Suppressor macrophage treated with lipopolysaccharide for 1 hour (primary cell): ENCODE measurements around the gene RXRG.
A peak's percentile ranks its signal among the peaks of the same experiment; 100 is the strongest.
"Not testable (repeated sequence)": the region's sequence is repeated elsewhere in the genome, so short reads cannot be mapped to it uniquely, and the experiment has no call there.

ENCODE experiments used
- DNase-seq, 3 donors: peaks; one replicate each; pipeline ENCODE4 v3.0.0-alpha.2; 2020 to 2022

Gene RXRG

GRCh38 chr1:165444897-165445370 is at the start of gene RXRG:
Gene RXRG (minus strand): TSS chr1:165445126. CDS start chr1:165444893, 233 bp downstream.
- peak in 2 of 3 donors; percentile 20 for DNase-seq

- no peak for DNase-seq
These were observed 48.0 kb upstream of the RXRG start for GRCh38 chr1:165492845-165493373.

GRCh38 chr1:165490175-165490574 is 45.2 kb upstream of the RXRG start:
- DNase-seq, result no peak

- DNase-seq, result no peak
These were observed 43.0 kb upstream of the RXRG start for GRCh38 chr1:165487921-165488320.

GRCh38 chr1:165486663-165487062 is 41.7 kb upstream of the RXRG start:
- DNase-seq, result no peak

GRCh38 chr1:165485716-165486115 is 40.8 kb upstream of the RXRG start:
- no peak for DNase-seq

- DNase-seq, result no peak
These were observed 39.6 kb upstream of the RXRG start for GRCh38 chr1:165484532-165484931.

GRCh38 chr1:165483412-165483811 is 38.5 kb upstream of the RXRG start:
- no peak for DNase-seq

GRCh38 chr1:165481820-165482532 is 37.0 kb upstream of the RXRG start:
- DNase-seq, result peak; percentile 79 to 86 (median 81)

- no peak for DNase-seq
These were observed 31.9 kb upstream of the RXRG start for GRCh38 chr1:165476776-165477175.

GRCh38 chr1:165474196-165474595 is 29.3 kb upstream of the RXRG start:
- DNase-seq, result no peak

- DNase-seq, result no peak
These were observed 28.2 kb upstream of the RXRG start for GRCh38 chr1:165473081-165473480.

GRCh38 chr1:165468726-165469249 is 23.9 kb upstream of the RXRG start:
- no peak for DNase-seq

- no peak for DNase-seq
These were observed 23.3 kb upstream of the RXRG start for GRCh38 chr1:165468253-165468652.

GRCh38 chr1:165467706-165468105 is 22.8 kb upstream of the RXRG start:
- no peak for DNase-seq

GRCh38 chr1:165463978-165464377 is 19.1 kb upstream of the RXRG start:
- DNase-seq, result no peak

- not testable (repeated sequence) for DNase-seq
These were observed 14.8 kb upstream of the RXRG start for GRCh38 chr1:165459683-165460082.

GRCh38 chr1:165456861-165457260 is 11.9 kb upstream of the RXRG start:
- DNase-seq, result no peak

- DNase-seq, result no peak
These were observed 11.2 kb upstream of the RXRG start for GRCh38 chr1:165456114-165456513.

GRCh38 chr1:165455111-165455510 is 10.2 kb upstream of the RXRG start:
- DNase-seq, result no peak

- no peak for DNase-seq
These were observed 9.2 kb upstream of the RXRG start for GRCh38 chr1:165454091-165454610.

GRCh38 chr1:165452336-165453130 is 7.6 kb upstream of the RXRG start:
- no peak for DNase-seq

- DNase-seq, result no peak
These were observed 6.8 kb upstream of the RXRG start for GRCh38 chr1:165451691-165452090.
